ENCODE measurements around the gene MBD5.
A peak's percentile ranks its signal among the peaks of the same experiment; 100 is the strongest.

Gene MBD5

DNA sequence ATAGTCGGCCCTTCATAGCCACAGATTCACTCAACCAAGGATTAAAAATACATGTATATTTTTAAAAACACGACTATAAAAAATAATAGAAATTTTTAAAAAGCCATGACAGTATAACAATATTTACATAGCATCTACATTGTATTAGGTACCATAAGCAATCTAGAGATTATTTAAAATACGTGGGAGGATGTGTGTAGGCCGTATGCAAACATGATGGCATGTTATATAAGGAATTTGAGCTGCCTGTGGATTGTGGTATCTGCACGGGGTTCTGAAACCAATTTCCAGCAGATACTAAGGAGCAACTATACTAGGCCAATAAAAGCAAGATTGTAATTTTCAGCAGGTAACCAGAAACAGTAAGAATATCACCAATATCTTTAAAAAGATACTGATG, 6.3 kb upstream of the MBD5 start:
- no peak overlapping the region for H3K4me2 ChIP-seq (ENCODE audit: insufficient read depth, low read length)
- no peak overlapping the region for H2AFZ ChIP-seq (ENCODE audit: low read depth, low read length)
- H3K9me3 ChIP-seq (ENCODE audit: insufficient read depth, low read length, severe bottlenecking), result no peaks in the 10 kb centered on the region
- no peak overlapping the region for H3K4me3 ChIP-seq (ENCODE audit: low read depth in 1 of 2, low read length in 2 of 2)
- no peaks in the 10 kb centered on the region for H3K36me3 ChIP-seq (ENCODE audit: insufficient read depth, low read length)
- no peaks in the 10 kb centered on the region for H3K27me3 ChIP-seq (ENCODE audit: insufficient read depth, low read length, poor library complexity)
- H4K20me1 ChIP-seq (ENCODE audit: insufficient read depth, low read length), result peaks cover 4% of the 10 kb centered on the region; the same call in 1 of the 2 replicates
- no peak overlapping the region for H3K27ac ChIP-seq (ENCODE audit: low read length)
- peaks cover 19% of the 10 kb centered on the region for H3K4me1 ChIP-seq (ENCODE audit: insufficient read depth, low read length)
- DNase-seq (no peak), ATAC-seq (ENCODE audit: insufficient read depth, low read depth) (no peak)
- H3K9ac ChIP-seq (ENCODE audit: low read depth, low read length), result no peak overlapping the region
- no peak for TF ChIP-seq EZH2 (IDR thresholded peaks at IDR 0.05; ENCODE audit: borderline replicate concordance, low read depth, low read length, severe bottlenecking)
- TF ChIP-seq, protein P1, sequence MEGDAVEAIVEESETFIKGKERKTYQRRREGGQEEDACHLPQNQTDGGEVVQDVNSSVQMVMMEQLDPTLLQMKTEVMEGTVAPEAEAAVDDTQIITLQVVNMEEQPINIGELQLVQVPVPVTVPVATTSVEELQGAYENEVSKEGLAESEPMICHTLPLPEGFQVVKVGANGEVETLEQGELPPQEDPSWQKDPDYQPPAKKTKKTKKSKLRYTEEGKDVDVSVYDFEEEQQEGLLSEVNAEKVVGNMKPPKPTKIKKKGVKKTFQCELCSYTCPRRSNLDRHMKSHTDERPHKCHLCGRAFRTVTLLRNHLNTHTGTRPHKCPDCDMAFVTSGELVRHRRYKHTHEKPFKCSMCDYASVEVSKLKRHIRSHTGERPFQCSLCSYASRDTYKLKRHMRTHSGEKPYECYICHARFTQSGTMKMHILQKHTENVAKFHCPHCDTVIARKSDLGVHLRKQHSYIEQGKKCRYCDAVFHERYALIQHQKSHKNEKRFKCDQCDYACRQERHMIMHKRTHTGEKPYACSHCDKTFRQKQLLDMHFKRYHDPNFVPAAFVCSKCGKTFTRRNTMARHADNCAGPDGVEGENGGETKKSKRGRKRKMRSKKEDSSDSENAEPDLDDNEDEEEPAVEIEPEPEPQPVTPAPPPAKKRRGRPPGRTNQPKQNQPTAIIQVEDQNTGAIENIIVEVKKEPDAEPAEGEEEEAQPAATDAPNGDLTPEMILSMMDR (IDR thresholded peaks at IDR 0.05; ENCODE audit: borderline replicate concordance, extremely low read depth, low read length, poor library complexity, severe bottlenecking), result no peak
- peaks cover 97% of the 10 kb centered on the region for H3K79me2 ChIP-seq (ENCODE audit: insufficient read depth, low read length)

- TF ChIP-seq, protein P1 (IDR thresholded peaks at IDR 0.05; ENCODE audit: borderline replicate concordance, extremely low read depth, low read length, poor library complexity, severe bottlenecking), result peak; percentile 26
- no peak for TF ChIP-seq EZH2 (IDR thresholded peaks at IDR 0.05; ENCODE audit: borderline replicate concordance, low read depth, low read length, severe bottlenecking)
- peak within 1 kb of the TSS; percentile 82 for H2AFZ ChIP-seq (ENCODE audit: low read depth, low read length)
- peak; percentile 84 for ATAC-seq (ENCODE audit: insufficient read depth, low read depth)
Observed at GRCh38 chr2:148020111-148021058, 506 bp upstream of the MBD5 start, which contains the start of gene ORC4. TSS of gene ORC4 (minus strand) at chr2:148020737. CDS start at chr2:147975958, 44,779 bp downstream.

GRCh38 chr2:148021886-148022285, 995 bp downstream of the MBD5 start:
- Histone ChIP-seq H3K79me2 (ENCODE audit: insufficient read depth, low read length) (peaks cover 88% of the 10 kb centered on the region), H3K4me3 (ENCODE audit: low read depth in 1 of 2, low read length in 2 of 2) (peak overlapping the region; percentile 68 to 86; a peak in 3 of 4 replicates), H3K9me3 (ENCODE audit: insufficient read depth, low read length, severe bottlenecking) (no peaks in the 10 kb centered on the region), H3K36me3 (ENCODE audit: insufficient read depth, low read length) (no peaks in the 10 kb centered on the region; the same call in 1 of the 2 replicates), H3K27ac (ENCODE audit: low read length) (peak overlapping the region; percentile 97), H3K4me2 (ENCODE audit: insufficient read depth, low read length) (peak overlapping the region; percentile 81), H2AFZ (ENCODE audit: low read depth, low read length) (peak overlapping the region; percentile 80), H3K4me1 (ENCODE audit: insufficient read depth, low read length) (peaks cover 53% of the 10 kb centered on the region), H3K9ac (ENCODE audit: low read depth, low read length) (peak overlapping the region; percentile 68), H3K27me3 (ENCODE audit: insufficient read depth, low read length, poor library complexity) (no peaks in the 10 kb centered on the region), H4K20me1 (ENCODE audit: insufficient read depth, low read length) (peaks cover 4% of the 10 kb centered on the region; the same call in 1 of the 2 replicates)
- ATAC-seq (ENCODE audit: insufficient read depth, low read depth), result no peak
- no peak for DNase-seq
- TF ChIP-seq EZH2 (IDR thresholded peaks at IDR 0.05; ENCODE audit: borderline replicate concordance, low read depth, low read length, severe bottlenecking), result no peak
- TF ChIP-seq, protein P1 (IDR thresholded peaks at IDR 0.05; ENCODE audit: borderline replicate concordance, extremely low read depth, low read length, poor library complexity, severe bottlenecking), result no peak

More at GRCh38 chr2:148020111-148021058, 506 bp upstream of the MBD5 start, which contains the start of gene ORC4:
- H3K9ac ChIP-seq (ENCODE audit: low read depth, low read length), result peak within 1 kb of the TSS; percentile 68
- H3K27me3 ChIP-seq (ENCODE audit: insufficient read depth, low read length, poor library complexity), result no peaks in the 10 kb centered on the region
- H3K4me2 ChIP-seq (ENCODE audit: insufficient read depth, low read length), result peak within 1 kb of the TSS; percentile 81
- H4K20me1 ChIP-seq (ENCODE audit: insufficient read depth, low read length), result peaks cover 7% of the 10 kb centered on the region; the same call in 1 of the 2 replicates
- H3K27ac ChIP-seq (ENCODE audit: low read length), result peak within 1 kb of the TSS; percentile 97
- peak within 1 kb of the TSS; percentile 68 to 86 for H3K4me3 ChIP-seq (ENCODE audit: low read depth in 1 of 2, low read length in 2 of 2)
- peak; percentile 98 for DNase-seq
- no peaks in the 10 kb centered on the region for H3K9me3 ChIP-seq (ENCODE audit: insufficient read depth, low read length, severe bottlenecking)
- peaks cover 92% of the 10 kb centered on the region for H3K79me2 ChIP-seq (ENCODE audit: insufficient read depth, low read length)
- H3K36me3 ChIP-seq (ENCODE audit: insufficient read depth, low read length), result no peaks in the 10 kb centered on the region; the same call in 1 of the 2 replicates
- H3K4me1 ChIP-seq (ENCODE audit: insufficient read depth, low read length), result peaks cover 53% of the 10 kb centered on the region
